SK-MEL-5 (cell line): Measurements from ENCODE around the gene RAB15. TPM values are rescaled to one million over a fixed set of nuclear protein-coding genes. Genes with fewer than 3 reads are reported as not detected.

Experiments
- DNase-seq: peaks from one replicate; pipeline ENCODE4 v3.0.0-alpha.2; 2016; ENCODE audit warnings: low read depth, low spot score
- in situ Hi-C: cut with HindIII; loops from 2 replicates; pipeline ENCODE4 v1.10.0; 2016; ENCODE audit warnings: low sequenced_read_pairs, high pct_unique_total_duplicates, low pct_unique_long_range_greater_than_20kb
- polyA plus RNA-seq, 2 experiments: library from polyadenylated mRNA; depleted of rRNA; stranded (reverse); fragments of >200 nt; gene quantifications; 2 replicates each; pipeline ENCODE4 v1.2.3, GENCODE V29; 2015
- total RNA-seq: library from RNA; depleted of rRNA; stranded (reverse); fragments of >200 nt; shearing (Covaris generic); gene quantifications from 2 replicates; pipeline ENCODE4 v1.2.3, GENCODE V29; 2014; rRNA removed

The RAB15 gene
- total RNA-seq: 14.0 and 16.4 TPM in 2 replicates
- polyA plus RNA-seq (2015; cell fraction: cytosol; rRNA removed): 14.1 and 18.1 TPM in 2 replicates
- polyA plus RNA-seq (2015; cell fraction: nucleus; rRNA removed): 29.0 and 55.3 TPM in 2 replicates

GRCh38 chr14:64971943-64972791 is at the start of gene RAB15:
TSS of gene RAB15 (minus strand) at chr14:64972336. CDS start at chr14:64972076, 260 bp downstream.
- no peak for DNase-seq
- in situ Hi-C loops: no loop called here

- peak; percentile 94 for DNase-seq
- in situ Hi-C loops: no loop called here
These were observed 47.9 kb upstream of the RAB15 start for GRCh38 chr14:65019944-65020566.

- in situ Hi-C loops: no loop called here
- peak; percentile 96 for DNase-seq
These were observed 44.3 kb upstream of the RAB15 start for GRCh38 chr14:65016471-65016870.

- in situ Hi-C loops: no loop called here
- peak; percentile 29 for DNase-seq
These were observed 43.3 kb upstream of the RAB15 start for GRCh38 chr14:65015391-65015790.

DNA sequence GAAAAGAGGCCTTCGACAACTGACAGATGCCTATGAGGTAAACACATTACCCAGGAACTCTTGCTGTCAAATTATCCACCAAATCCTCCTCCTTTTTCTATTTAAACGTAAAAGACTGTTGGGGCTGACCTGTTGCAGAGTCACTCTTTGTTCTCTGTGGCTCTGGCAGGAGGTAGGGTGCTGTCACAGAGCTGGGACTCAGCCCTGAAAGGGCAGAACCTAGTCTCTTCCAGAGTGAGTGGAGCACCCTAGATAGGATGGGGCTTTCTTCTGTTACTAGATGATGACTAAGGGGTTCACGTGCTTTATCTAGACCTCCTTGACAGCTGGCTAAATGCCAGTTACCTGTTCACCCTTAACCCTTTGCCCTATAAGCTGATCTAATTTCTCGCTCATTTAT is 40.2 kb upstream of the RAB15 start:
- in situ Hi-C loops: no loop called here
- DNase-seq: no peak

DNA sequence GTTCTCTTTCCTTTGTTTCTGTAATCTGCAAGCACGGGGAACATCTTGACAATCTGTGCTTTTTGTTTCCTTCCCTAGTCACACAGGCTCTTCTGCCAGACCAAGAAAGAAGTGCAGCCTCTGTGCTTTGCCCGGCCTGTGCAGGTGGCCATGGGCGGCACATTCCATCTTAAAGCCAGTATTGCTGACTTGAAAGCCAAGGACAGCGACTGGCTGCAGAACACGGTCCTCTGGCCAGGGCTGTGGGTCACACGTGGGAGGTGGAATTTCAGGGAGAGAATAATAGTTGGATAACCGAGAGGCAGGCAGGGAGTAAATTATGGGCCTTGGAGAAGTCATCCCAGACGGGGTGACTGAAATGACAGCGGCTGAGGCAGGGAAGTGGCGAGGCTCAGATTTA is 39.4 kb upstream of the RAB15 start:
- in situ Hi-C loops: no loop called here
- no peak for DNase-seq

DNA sequence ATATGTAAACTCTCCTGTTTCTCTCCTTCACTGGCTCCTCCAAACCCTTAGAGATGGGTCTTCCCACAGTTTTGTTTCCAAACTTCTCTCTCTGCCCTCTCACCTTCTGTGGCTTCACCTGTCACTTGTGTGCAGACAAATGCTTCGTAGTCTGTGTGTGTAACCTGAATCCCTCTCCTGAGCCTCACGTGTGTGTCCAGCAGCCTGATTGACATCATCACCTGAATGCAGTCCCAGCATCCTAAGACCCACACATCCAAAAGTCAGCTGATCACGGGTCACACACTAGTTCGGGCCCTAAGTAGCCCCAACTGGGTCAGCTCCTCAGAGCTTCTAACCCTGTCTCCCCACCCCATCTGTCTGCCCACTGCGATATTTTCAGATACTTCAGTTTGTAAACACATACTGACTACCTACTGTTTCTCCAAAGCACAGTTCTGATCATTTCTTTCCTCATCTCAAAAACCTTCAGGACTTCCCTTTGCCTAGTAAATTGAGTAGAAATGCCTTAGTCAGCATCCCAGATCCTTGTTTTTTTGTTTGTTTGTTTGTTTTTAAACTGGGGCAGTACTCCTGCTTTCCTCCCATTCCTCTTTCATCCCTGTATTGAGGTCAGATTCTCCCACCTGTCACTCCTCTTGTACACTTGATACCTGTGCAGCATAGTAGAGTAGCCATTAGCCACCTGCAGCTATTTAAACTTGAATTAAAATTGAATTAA is 38.2 kb upstream of the RAB15 start:
- in situ Hi-C loops: no loop called here
- no peak for DNase-seq

- DNase-seq: no peak
- in situ Hi-C loops: no loop called here
These were observed 35.1 kb upstream of the RAB15 start for GRCh38 chr14:65007202-65007601.

GRCh38 chr14:65006261-65006721 is 34.2 kb upstream of the RAB15 start:
- peak; percentile 66 for DNase-seq
- in situ Hi-C loops: no loop called here

- in situ Hi-C loops: no loop called here
- DNase-seq: no peak
These were observed 31.3 kb upstream of the RAB15 start for GRCh38 chr14:65003394-65003793.

GRCh38 chr14:65002586-65003210 is 30.6 kb upstream of the RAB15 start:
- in situ Hi-C loops: no loop called here

DNA sequence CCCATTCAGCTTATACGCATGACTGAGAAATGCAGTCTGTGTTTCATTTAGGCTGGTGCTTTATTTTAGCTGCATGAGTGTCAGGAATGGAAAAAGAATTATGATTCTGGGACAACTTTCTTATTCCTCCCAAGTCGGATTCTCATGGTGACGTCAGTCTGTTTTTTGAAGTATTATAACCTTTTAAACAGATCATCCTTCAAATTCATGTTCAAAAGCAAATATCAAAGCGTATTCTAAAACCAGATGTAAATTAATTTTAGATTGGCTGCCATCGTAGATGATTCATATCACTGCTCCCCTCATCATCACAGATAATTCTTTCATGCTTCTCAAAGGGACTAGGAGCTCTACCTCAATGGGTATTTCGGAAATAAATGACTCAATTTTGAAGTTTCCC is 29.6 kb upstream of the RAB15 start:
- in situ Hi-C loops: no loop called here
- no peak for DNase-seq

More at GRCh38 chr14:65002586-65003210, 30.6 kb upstream of the RAB15 start:
- DNase-seq: no peak

GRCh38 chr14:65000898-65001591 is 28.9 kb upstream of the RAB15 start:
- DNase-seq: peak; percentile 34
- in situ Hi-C loops: no loop called here

DNA sequence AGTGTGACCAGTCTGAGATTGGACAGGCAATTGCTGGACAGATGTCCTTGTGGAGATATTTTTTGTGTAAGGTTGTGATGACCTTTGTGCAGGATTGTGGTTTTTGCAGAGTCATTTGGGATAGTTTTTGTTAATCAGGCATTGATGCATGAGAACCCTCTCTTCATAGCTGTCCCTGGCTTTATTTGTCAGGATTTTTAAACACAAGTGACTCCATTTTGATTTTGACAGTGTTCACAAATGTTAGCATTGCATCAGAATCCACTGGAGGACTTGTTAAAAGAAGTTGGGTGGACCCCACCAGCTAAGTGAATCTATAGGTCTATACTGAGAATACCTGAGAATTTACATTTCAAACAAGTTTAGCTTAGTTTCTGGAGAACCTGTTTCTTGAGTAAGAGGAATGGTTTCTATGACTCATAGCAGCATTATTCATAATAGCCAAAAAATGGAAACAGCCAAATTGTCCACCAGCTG is 26.4 kb upstream of the RAB15 start:
- no peak for DNase-seq

DNA sequence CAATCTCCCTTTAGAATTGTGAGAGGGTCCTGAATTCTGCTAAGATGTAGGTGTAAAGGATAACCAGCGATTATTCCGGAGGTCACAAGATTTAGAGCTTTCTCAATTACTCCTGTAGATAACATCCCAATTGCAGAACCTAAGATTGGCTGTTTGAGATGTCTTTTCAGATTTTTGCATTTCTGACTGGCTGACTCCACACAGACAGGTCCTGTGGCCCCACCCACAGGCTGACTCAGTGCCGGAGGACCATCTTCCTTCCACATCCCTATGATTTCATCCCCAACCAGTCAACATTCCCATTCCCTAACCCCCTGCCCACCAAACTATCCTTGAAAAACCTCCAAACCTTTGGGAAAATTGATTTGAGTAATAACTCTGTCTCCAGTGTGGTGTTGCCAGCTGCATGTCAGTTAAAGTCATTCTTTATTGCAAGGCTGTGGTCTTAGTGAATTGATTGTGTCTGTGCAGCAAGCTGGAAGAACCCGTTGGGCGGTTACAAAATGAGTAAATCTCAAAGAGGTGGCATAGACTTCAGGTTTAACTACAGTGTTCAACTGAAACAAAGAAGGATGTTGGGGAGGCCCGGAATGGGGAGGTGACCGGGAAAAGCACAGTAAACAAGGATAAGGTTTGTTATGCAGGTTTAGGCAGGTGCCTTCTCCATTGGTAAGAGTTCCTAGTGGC is 25.1 kb upstream of the RAB15 start:
- in situ Hi-C loops: no loop called here
- no peak for DNase-seq

More for the DNA sequence above, 26.4 kb upstream of the RAB15 start:
- in situ Hi-C loops: no loop called here

- in situ Hi-C loops: no loop called here
- DNase-seq: no peak
These were observed 23.2 kb upstream of the RAB15 start for GRCh38 chr14:64995291-64995690.
